OCI-LY7 (cell line): ENCODE results near the gene ZNF343. TPM values are rescaled to one million over a fixed set of nuclear protein-coding genes. Genes with fewer than 3 reads are reported as not detected.
"Not testable (repeated sequence)": the region's sequence is repeated elsewhere in the genome, so short reads cannot be mapped to it uniquely, and the experiment has no call there.

Experiments used
- BruUV-seq: library from RNA; stranded (reverse); fragments of 400-500 nt; replicated peaks from 2 replicates; lab custom pipeline; 2021; lab: Mats Ljungman, UMichigan
- CTCF ChIA-PET: fragments of 300-600 bp; sonication (Branson Sonifier 250); formaldehyde crosslinking; loops from one replicate; lab custom pipeline; 2022; ENCODE audit warnings: antibody characterized with exemption; ENCODE audit not compliant: unreplicated experiment; lab: Charles Lee
- POLR2A ChIA-PET: fragments of 300-600 bp; sonication (Branson Sonifier 250); formaldehyde crosslinking; loops from one replicate; lab custom pipeline; 2022; ENCODE audit warnings: antibody characterized with exemption; lab: Charles Lee
- DNase-seq: peaks from one replicate; pipeline ENCODE4 v3.0.0-alpha.2; 2015; ENCODE audit warnings: low spot score
- H2AFZ ChIP-seq: fragments of 200-600 bp; sonication (generic), shearing (Covaris generic); 2 replicates; pipeline ENCODE4 v1.6.1; 2014; ENCODE audit warnings: mild to moderate bottlenecking, antibody characterized with exemption, low read length, moderate library complexity
- H3K27ac ChIP-seq: fragments of 200-600 bp; sonication (generic); 2 replicates; pipeline ENCODE4 v1.5.1; 2014; ENCODE audit warnings: mixed run types, low read depth, mild to moderate bottlenecking, moderate library complexity, low read length, inconsistent platforms; ENCODE audit not compliant: poor library complexity, severe bottlenecking
- H3K36me3 ChIP-seq: fragments of 200-600 bp; sonication (generic); 2 replicates; pipeline ENCODE4 v1.6.1; 2014; ENCODE audit warnings: mild to moderate bottlenecking, antibody characterized with exemption, low read length, moderate library complexity, mixed read lengths; ENCODE audit not compliant: insufficient read depth
- H3K4me1 ChIP-seq: fragments of 200-600 bp; sonication (generic); 2 replicates; pipeline ENCODE4 v1.5.1; 2014; ENCODE audit warnings: mild to moderate bottlenecking, low read length; ENCODE audit not compliant: insufficient read depth, poor library complexity, severe bottlenecking
- H3K4me2 ChIP-seq: fragments of 200-600 bp; sonication (generic); 2 replicates; pipeline ENCODE4 v1.6.1; 2014; ENCODE audit warnings: mild to moderate bottlenecking, low read length
- H3K4me3 ChIP-seq: fragments of 200-600 bp; sonication (generic); 2 replicates; pipeline ENCODE4 v1.5.1; 2014; ENCODE audit warnings: mild to moderate bottlenecking, low read depth, low read length; ENCODE audit not compliant: poor library complexity, severe bottlenecking
- H3K79me2 ChIP-seq: fragments of 200-600 bp; sonication (generic); 2 replicates; pipeline ENCODE4 v1.6.1; 2016; ENCODE audit warnings: low read depth, mild to moderate bottlenecking, low read length, moderate library complexity, mixed read lengths; ENCODE audit not compliant: insufficient read depth
- H3K9me2 ChIP-seq: fragments of 200-600 bp; sonication (generic); 2 replicates; pipeline ENCODE4 v1.6.1; 2016; ENCODE audit warnings: mild to moderate bottlenecking, low read length, mixed read lengths; ENCODE audit not compliant: insufficient read depth
- H3K9me3 ChIP-seq: fragments of 200-600 bp; sonication (generic); 2 replicates; pipeline ENCODE4 v1.6.1; 2014; ENCODE audit warnings: mild to moderate bottlenecking, mixed run types, low read length, mixed read lengths
- H4K20me1 ChIP-seq: fragments of 200-600 bp; sonication (generic); 2 replicates; pipeline ENCODE4 v1.6.1; 2014; ENCODE audit warnings: mild to moderate bottlenecking, antibody characterized with exemption, low read length, moderate library complexity, mixed read lengths; ENCODE audit not compliant: insufficient read depth
- CTCF ChIP-seq: fragments of 200-600 bp; sonication (generic); conservative IDR thresholded peaks from 2 replicates; pipeline ENCODE4 v1.5.1; 2014; ENCODE audit warnings: mild to moderate bottlenecking, antibody characterized with exemption, low read length, moderate library complexity, mixed read lengths
- EZH2phosphoT487 ChIP-seq: fragments of 200-600 bp; sonication (generic); IDR thresholded peaks from 2 replicates; pipeline ENCODE4 v1.6.1; 2018; ENCODE audit warnings: low read depth, borderline replicate concordance, mild to moderate bottlenecking, mixed run types, antibody characterized with exemption, low read length, moderate library complexity, mixed read lengths
- intact Hi-C: fragments of 100-400 bp; cut with micrococcal nuclease; formaldehyde crosslinking; loops from one replicate; pipeline ENCODE4 v1.10.0; 2022; ENCODE audit not compliant: unreplicated experiment
- total RNA-seq, 2 experiments: library from RNA; depleted of rRNA in 1 of 2; stranded (reverse); fragments of >200 nt in 1 of 2; shearing (Covaris generic) in 1 of 2; gene quantifications; 2 replicates each; pipeline ENCODE4 v1.2.3, GENCODE V29; 2014 to 2022

Gene ZNF343
- total RNA-seq, 2 experiments from 2014 or later, result 7.1 to 11.9 TPM

GRCh38 chr20:2524709-2525506, 16.2 kb upstream of the ZNF343 start:
- Histone ChIP-seq H3K9me3 (no peaks in the 10 kb centered on the region), H3K4me3 (peak overlapping the region; percentile 69), H4K20me1 (no peaks in the 10 kb centered on the region), H3K79me2 (no peaks in the 10 kb centered on the region), H3K36me3 (no peaks in the 10 kb centered on the region), H3K9me2 (no peaks in the 10 kb centered on the region), H2AFZ (peak overlapping the region; percentile 84), H3K4me2 (peak overlapping the region; percentile 68), H3K4me1 (peaks cover 8% of the 10 kb centered on the region), H3K27ac (no peak overlapping the region)
- peak; percentile 4 for DNase-seq
- intact Hi-C loops, result loop anchor here (5.0 kb wide), 2 partner anchors 53 to 122 kb away; partner anchors contain the start of gene SNRPB
- no TSS peak for BruUV-seq
- CTCF ChIA-PET, result interaction anchor here (0.8 kb wide), 1 partner anchor 54 kb away, joined by 3 read pairs; the partner anchor contains the start of gene SNRPB
- TF ChIP-seq EZH2phosphoT487 (no peak), CTCF (peak; percentile 48; the same call in 1 of the 2 replicates)
- POLR2A ChIA-PET, result interaction anchor here (1.0 kb wide), 1 partner anchor 54 kb away, joined by 3 read pairs; the partner anchor contains the start of gene SNRPB

- ChIA-PET CTCF (interaction anchor here (0.8 kb wide), 1 partner anchor 53 kb away, joined by 3 read pairs; the partner anchor contains the start of gene SNRPB), POLR2A (interaction anchor here (0.7 to 1.2 kb wide), 6 partner anchors 10 to 1358 kb away, joined by 3 to 7 read pairs (median 4); partner anchors contain the start of gene SNRPB)
- Histone ChIP-seq H3K9me2 (no peaks in the 10 kb centered on the region), H3K79me2 (no peaks in the 10 kb centered on the region), H3K4me3 (peak overlapping the region; percentile 69), H2AFZ (peak overlapping the region; percentile 84), H3K4me1 (peaks cover 8% of the 10 kb centered on the region), H3K9me3 (no peaks in the 10 kb centered on the region), H3K36me3 (no peaks in the 10 kb centered on the region), H3K4me2 (peak overlapping the region; percentile 68), H4K20me1 (no peaks in the 10 kb centered on the region), H3K27ac (no peak overlapping the region)
- TF ChIP-seq CTCF (peak; percentile 95), EZH2phosphoT487 (no peak)
- no TSS peak for BruUV-seq
- intact Hi-C loops, result loop anchor here (5.0 kb wide), 2 partner anchors 52 to 123 kb away; partner anchors contain the start of gene SNRPB
- peak; percentile 84 for DNase-seq
Measured at GRCh38 chr20:2523919-2524708, 15.4 kb upstream of the ZNF343 start.

- CTCF ChIA-PET, result interaction anchor here (0.6 to 1.0 kb wide), 3 partner anchors 9 to 125 kb away, joined by 3 read pairs; no protein-coding TSS in a partner anchor
- intact Hi-C loops, result loop anchor here (5.0 kb wide), 2 partner anchors 51 to 124 kb away; partner anchors contain the start of gene SNRPB
- H3K4me3 ChIP-seq, H3K36me3 ChIP-seq, H3K9me2 ChIP-seq, H2AFZ ChIP-seq, H3K9me3 ChIP-seq, H4K20me1 ChIP-seq, H3K4me2 ChIP-seq, H3K79me2 ChIP-seq, BruUV-seq, H3K4me1 ChIP-seq, H3K27ac ChIP-seq, DNase-seq: not testable (repeated sequence)
- POLR2A ChIA-PET, result interaction anchor here (0.6 to 1.6 kb wide), 7 partner anchors 8 to 283 kb away, joined by 3 to 9 read pairs (median 3); partner anchors contain the start of gene SNRPB
Measured at GRCh38 chr20:2522826-2523429, 14.2 kb upstream of the ZNF343 start.
